Activated CD8-positive, alpha-beta T cell treated with anti-CD3 and anti-CD28 coated beads, Interleukin-2, amount 10 ng/mL, durations not matched to agents 7 days and 5 days (primary cell): ENCODE measurements around the gene SIX2. TPM values are rescaled to one million over a fixed set of nuclear protein-coding genes. Genes with fewer than 3 reads are reported as not detected.

Experiments
- ATAC-seq: fragments of 150-1000 bp; cut with Tn5 transposase; one replicate; pipeline ENCODE4 v1.10.0; 2021; ENCODE audit warnings: moderate library complexity
- CTCF ChIA-PET: fragments of 350-600 bp; sonication (Branson Sonifier 250); formaldehyde crosslinking; loops from one replicate; lab custom pipeline; 2021; ENCODE audit warnings: antibody characterized with exemption; lab: Charles Lee
- POLR2A ChIA-PET: fragments of 350-600 bp; sonication (Branson Sonifier 250); formaldehyde crosslinking; loops from one replicate; lab custom pipeline; 2021; ENCODE audit warnings: antibody characterized with exemption; lab: Charles Lee
- DNase-seq: peaks from one replicate; pipeline ENCODE4 v3.0.0-alpha.2; 2020
- H3K27ac Mint-ChIP-seq: one replicate; pipeline ENCODE4 v1.8.0; 2021; ENCODE audit warnings: mild to moderate bottlenecking, mixed read lengths
- H3K27me3 Mint-ChIP-seq: one replicate; pipeline ENCODE4 v1.8.0; 2021; ENCODE audit warnings: low read depth, mixed read lengths
- H3K36me3 Mint-ChIP-seq: one replicate; pipeline ENCODE4 v1.8.0; 2021; ENCODE audit warnings: low read depth, mixed read lengths
- H3K4me1 Mint-ChIP-seq: one replicate; pipeline ENCODE4 v1.8.0; 2021; ENCODE audit warnings: low read depth, mixed read lengths
- H3K4me3 Mint-ChIP-seq: one replicate; pipeline ENCODE4 v1.8.0; 2021; ENCODE audit warnings: mild to moderate bottlenecking, mixed read lengths
- H3K9me3 Mint-ChIP-seq: one replicate; pipeline ENCODE4 v1.8.0; 2022; ENCODE audit warnings: mixed read lengths; ENCODE audit not compliant: insufficient read depth
- total RNA-seq, 2 experiments: library from RNA; stranded (reverse); gene quantifications; one replicate each; pipeline ENCODE4 v1.2.3, GENCODE V29; 2021

SIX2 gene
- total RNA-seq, 2 experiments from 2014 or later, result not detected

- no peak for DNase-seq
- Mint-ChIP-seq H3K36me3 (no peaks in the 10 kb centered on the region), H3K27me3 (peaks cover 79% of the 10 kb centered on the region), H3K27ac (no peak overlapping the region), H3K4me3 (no peak overlapping the region), H3K4me1 (peaks cover 13% of the 10 kb centered on the region), H3K9me3 (no peaks in the 10 kb centered on the region)
- ChIA-PET POLR2A (no interaction called here), CTCF (interaction anchor here (1.1 to 3.0 kb wide), 2 partner anchors 18 to 43 kb away, joined by 3 to 13 read pairs; no protein-coding TSS in a partner anchor)
- no peak for ATAC-seq
These were observed 9.7 kb downstream of the SIX2 start for GRCh38 chr2:44999540-44999939.

GRCh38 chr2:44997963-44998362 is 11.3 kb downstream of the SIX2 start:
- no peak for DNase-seq
- H3K27me3 Mint-ChIP-seq, result peaks cover 73% of the 10 kb centered on the region
- CTCF ChIA-PET, result interaction anchor here (1.3 kb wide), 1 partner anchor 43 kb away, joined by 5 read pairs; no protein-coding TSS in a partner anchor

GRCh38 chr2:44996356-44996755 is 12.9 kb downstream of the SIX2 start:
- CTCF ChIA-PET, result no interaction called here
- H3K27ac Mint-ChIP-seq, result no peak overlapping the region

More at GRCh38 chr2:44997963-44998362, 11.3 kb downstream of the SIX2 start:
- H3K36me3 Mint-ChIP-seq, result no peaks in the 10 kb centered on the region
- POLR2A ChIA-PET, result no interaction called here
- H3K4me1 Mint-ChIP-seq, result peaks cover 13% of the 10 kb centered on the region
- no peak for ATAC-seq
- H3K9me3 Mint-ChIP-seq, result no peaks in the 10 kb centered on the region
- H3K27ac Mint-ChIP-seq, result no peak overlapping the region
- H3K4me3 Mint-ChIP-seq, result no peak overlapping the region

GRCh38 chr2:44994377-44994776 is 14.9 kb downstream of the SIX2 start:
- no peak for ATAC-seq
- H3K27ac Mint-ChIP-seq, result no peak overlapping the region
- DNase-seq, result no peak
- ChIA-PET POLR2A (no interaction called here), CTCF (no interaction called here)
- no peaks in the 10 kb centered on the region for H3K4me1 Mint-ChIP-seq
- no peak overlapping the region for H3K4me3 Mint-ChIP-seq
- no peaks in the 10 kb centered on the region for H3K9me3 Mint-ChIP-seq
- H3K27me3 Mint-ChIP-seq, result peaks cover 66% of the 10 kb centered on the region
- no peaks in the 10 kb centered on the region for H3K36me3 Mint-ChIP-seq

More at GRCh38 chr2:44996356-44996755, 12.9 kb downstream of the SIX2 start:
- no peaks in the 10 kb centered on the region for H3K36me3 Mint-ChIP-seq
- no peak overlapping the region for H3K4me3 Mint-ChIP-seq
- ATAC-seq (no peak), DNase-seq (no peak)
- POLR2A ChIA-PET, result no interaction called here
- H3K4me1 Mint-ChIP-seq, result peaks cover 5% of the 10 kb centered on the region
- H3K9me3 Mint-ChIP-seq, result no peaks in the 10 kb centered on the region
- H3K27me3 Mint-ChIP-seq, result peaks cover 68% of the 10 kb centered on the region

- Mint-ChIP-seq H3K4me3 (no peak overlapping the region), H3K27me3 (peaks cover 34% of the 10 kb centered on the region), H3K27ac (no peak overlapping the region), H3K4me1 (no peaks in the 10 kb centered on the region), H3K36me3 (no peaks in the 10 kb centered on the region), H3K9me3 (no peaks in the 10 kb centered on the region)
- DNase-seq, result no peak
- no peak for ATAC-seq
- ChIA-PET CTCF (no interaction called here), POLR2A (no interaction called here)
These were observed 20.1 kb downstream of the SIX2 start for GRCh38 chr2:44989176-44989575.

GRCh38 chr2:44983836-44984604 is 25.2 kb downstream of the SIX2 start:
- Mint-ChIP-seq H3K36me3 (no peaks in the 10 kb centered on the region), H3K27me3 (peaks cover 6% of the 10 kb centered on the region), H3K4me3 (no peak overlapping the region), H3K4me1 (no peaks in the 10 kb centered on the region), H3K27ac (no peak overlapping the region), H3K9me3 (no peaks in the 10 kb centered on the region)
- no peak for DNase-seq
- ChIA-PET POLR2A (no interaction called here), CTCF (interaction anchor here (0.7 to 5.6 kb wide), 4 partner anchors 30 to 793 kb away, joined by 3 to 56 read pairs (median 4); no protein-coding TSS in a partner anchor)
- no peak for ATAC-seq

GRCh38 chr2:44981714-44982108 is 27.5 kb downstream of the SIX2 start:
- ChIA-PET CTCF (interaction anchor here (0.6 to 5.6 kb wide), 25 partner anchors 9 to 716 kb away, joined by 3 to 56 read pairs (median 4); partner anchors contain the start of gene SRBD1), POLR2A (no interaction called here)
- DNase-seq (peak; percentile 76), ATAC-seq (no peak)
- Mint-ChIP-seq H3K4me1 (no peaks in the 10 kb centered on the region), H3K9me3 (no peaks in the 10 kb centered on the region), H3K36me3 (no peaks in the 10 kb centered on the region), H3K4me3 (no peak overlapping the region), H3K27me3 (peaks cover 12% of the 10 kb centered on the region), H3K27ac (no peak overlapping the region)

- POLR2A ChIA-PET, result no interaction called here
- no peaks in the 10 kb centered on the region for H3K36me3 Mint-ChIP-seq
- no peaks in the 10 kb centered on the region for H3K9me3 Mint-ChIP-seq
- H3K4me3 Mint-ChIP-seq, result no peak overlapping the region
- ATAC-seq (no peak), DNase-seq (no peak)
- CTCF ChIA-PET, result interaction anchor here (0.6 to 5.6 kb wide), 25 partner anchors 8 to 630 kb away, joined by 3 to 56 read pairs (median 4); partner anchors contain the start of gene SRBD1
- H3K27me3 Mint-ChIP-seq, result peaks cover 9% of the 10 kb centered on the region
- H3K27ac Mint-ChIP-seq, result no peak overlapping the region
- H3K4me1 Mint-ChIP-seq, result no peaks in the 10 kb centered on the region
These were observed 28.2 kb downstream of the SIX2 start for GRCh38 chr2:44980751-44981713.

- ChIA-PET CTCF (interaction anchor here (5.6 kb wide), 1 partner anchor 514 kb away, joined by 56 read pairs; no protein-coding TSS in a partner anchor), POLR2A (no interaction called here)
- no peak for ATAC-seq
- no peak for DNase-seq
- peaks cover 9% of the 10 kb centered on the region for H3K27me3 Mint-ChIP-seq
- no peaks in the 10 kb centered on the region for H3K9me3 Mint-ChIP-seq
- no peak overlapping the region for H3K4me3 Mint-ChIP-seq
- no peaks in the 10 kb centered on the region for H3K36me3 Mint-ChIP-seq
- no peak overlapping the region for H3K27ac Mint-ChIP-seq
- no peaks in the 10 kb centered on the region for H3K4me1 Mint-ChIP-seq
These were observed 29.7 kb downstream of the SIX2 start for GRCh38 chr2:44979581-44979980.

GRCh38 chr2:44975571-44976450 is 33.4 kb downstream of the SIX2 start:
- no peak for DNase-seq
- Mint-ChIP-seq H3K4me1 (no peaks in the 10 kb centered on the region), H3K9me3 (no peaks in the 10 kb centered on the region), H3K36me3 (no peaks in the 10 kb centered on the region), H3K27ac (no peak overlapping the region), H3K27me3 (peaks cover 6% of the 10 kb centered on the region), H3K4me3 (no peak overlapping the region)
- ATAC-seq, result no peak
- ChIA-PET POLR2A (no interaction called here), CTCF (interaction anchor here (0.8 to 1.1 kb wide), 2 partner anchors 20 to 518 kb away, joined by 3 to 4 read pairs; no protein-coding TSS in a partner anchor)
